HT1080 (cell line): ENCODE measurements around the gene AHR. TPM values are rescaled to one million over a fixed set of nuclear protein-coding genes. Genes with fewer than 3 reads are reported as not detected.

ENCODE experiments used
- DNase-seq: peaks from one replicate; pipeline ENCODE4 v3.0.0-alpha.2; 2015; ENCODE audit warnings: low read depth
- polyA plus RNA-seq, 2 experiments: library from polyadenylated mRNA; depleted of rRNA; stranded (reverse); fragments of >200 nt; gene quantifications; 2 replicates each; pipeline ENCODE4 v1.2.3, GENCODE V29; 2015
- total RNA-seq: library from RNA; depleted of rRNA; stranded (reverse); fragments of >200 nt; shearing (Covaris generic); gene quantifications from 2 replicates; pipeline ENCODE4 v1.2.3, GENCODE V29; 2014; rRNA removed

The AHR gene
- 20.0 and 21.7 TPM in 2 replicates for total RNA-seq
- polyA plus RNA-seq (2015; cell fraction: cytosol; rRNA removed) = 9.5 and 13.4 TPM in 2 replicates
- 23.2 and 24.2 TPM in 2 replicates for polyA plus RNA-seq (2015; cell fraction: nucleus; rRNA removed)

GRCh38 chr7:17298102-17298839 lies at the start of gene AHR:
AHR (plus strand) TSS chr7:17298652; CDS start chr7:17299265, 613 bp downstream.
- DNase-seq = peak; percentile 68

GRCh38 chr7:17253885-17254284 lies 44.6 kb upstream of the AHR start:
- DNase-seq = no peak

- no peak for DNase-seq
Observed at GRCh38 chr7:17255926-17256325, 42.5 kb upstream of the AHR start.

GRCh38 chr7:17256375-17256774 lies 42.1 kb upstream of the AHR start:
- DNase-seq = no peak

GRCh38 chr7:17266565-17266964 lies 31.9 kb upstream of the AHR start:
- DNase-seq = no peak

GRCh38 chr7:17269341-17270221 lies 28.9 kb upstream of the AHR start:
- no peak for DNase-seq

- DNase-seq = peak; percentile 91
Observed at GRCh38 chr7:17274551-17275245, 23.8 kb upstream of the AHR start.

GRCh38 chr7:17275749-17276671 lies 22.4 kb upstream of the AHR start:
- DNase-seq = peak; percentile 67

GRCh38 chr7:17279061-17279460 lies 19.4 kb upstream of the AHR start:
- DNase-seq = no peak

- no peak for DNase-seq
Observed at GRCh38 chr7:17289074-17289645, 9.3 kb upstream of the AHR start.

- no peak for DNase-seq
Observed at GRCh38 chr7:17292843-17293242, 5.6 kb upstream of the AHR start.

GRCh38 chr7:17293481-17293880 lies 5.0 kb upstream of the AHR start:
- no peak for DNase-seq

- DNase-seq = peak; percentile 21
Observed at GRCh38 chr7:17297243-17297642, 1.2 kb upstream of the AHR start.

GRCh38 chr7:17298840-17299482 lies 509 bp downstream of the AHR start:
- DNase-seq = no peak

GRCh38 chr7:17299483-17299991 lies 1.1 kb downstream of the AHR start:
- DNase-seq = peak; percentile 15

- DNase-seq = no peak
Observed at GRCh38 chr7:17300012-17300411, 1.6 kb downstream of the AHR start.

GRCh38 chr7:17300437-17300836 lies 2.0 kb downstream of the AHR start:
- no peak for DNase-seq

GRCh38 chr7:17301471-17302456 lies 3.3 kb downstream of the AHR start:
- no peak for DNase-seq
